ENCODE results near the gene TMEM270. TPM values are rescaled to one million over a fixed set of nuclear protein-coding genes. Genes with fewer than 3 reads are reported as not detected.
A peak's percentile ranks its signal among the peaks of the same experiment; 100 is the strongest.
"Not testable (repeated sequence)": the region's sequence is repeated elsewhere in the genome, so short reads cannot be mapped to it uniquely, and the experiment has no call there.

Gene TMEM270
- total RNA-seq, 2 experiments from 2014 or later = not detected

DNA sequence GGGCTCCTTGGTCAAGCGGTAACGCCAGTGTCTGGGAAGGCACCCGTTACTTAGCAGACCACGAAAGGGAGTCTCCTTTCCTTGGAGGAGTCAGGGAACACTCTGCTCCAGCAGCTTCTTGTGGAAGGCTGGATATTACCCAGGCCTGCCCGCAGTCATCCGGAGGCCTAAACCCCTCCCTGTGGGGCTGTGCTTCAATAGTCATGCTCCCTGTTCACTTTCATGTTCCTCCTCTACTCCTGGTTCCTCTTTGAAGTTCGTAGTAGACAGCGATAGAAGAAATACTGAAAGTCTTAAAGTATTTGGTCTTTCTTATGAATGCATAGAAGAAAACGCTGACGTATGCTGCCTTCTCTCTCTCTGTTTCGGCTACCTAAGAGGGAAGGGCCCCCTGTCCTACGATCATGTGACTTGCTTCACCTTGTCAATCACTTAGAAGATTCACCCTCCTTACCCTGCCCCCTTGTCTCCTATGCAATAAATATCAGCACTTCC lies 15.2 kb upstream of the TMEM270 start:
- H3K9me3 Mint-ChIP-seq (ENCODE audit: low read depth); H3K27me3 Mint-ChIP-seq; H3K36me3 Mint-ChIP-seq (ENCODE audit: low read depth); POLR2A ChIA-PET; H3K4me3 Mint-ChIP-seq; ATAC-seq; H3K27ac Mint-ChIP-seq; DNase-seq; intact Hi-C loops (cut with DNase I, micrococcal nuclease): not testable (repeated sequence)
- CTCF ChIA-PET = interaction anchor here (1.0 kb wide), 1 partner anchor 9 kb away, joined by 4 read pairs; no protein-coding TSS in a partner anchor
- peaks cover 14% of the 10 kb centered on the region for H3K4me1 Mint-ChIP-seq

DNA sequence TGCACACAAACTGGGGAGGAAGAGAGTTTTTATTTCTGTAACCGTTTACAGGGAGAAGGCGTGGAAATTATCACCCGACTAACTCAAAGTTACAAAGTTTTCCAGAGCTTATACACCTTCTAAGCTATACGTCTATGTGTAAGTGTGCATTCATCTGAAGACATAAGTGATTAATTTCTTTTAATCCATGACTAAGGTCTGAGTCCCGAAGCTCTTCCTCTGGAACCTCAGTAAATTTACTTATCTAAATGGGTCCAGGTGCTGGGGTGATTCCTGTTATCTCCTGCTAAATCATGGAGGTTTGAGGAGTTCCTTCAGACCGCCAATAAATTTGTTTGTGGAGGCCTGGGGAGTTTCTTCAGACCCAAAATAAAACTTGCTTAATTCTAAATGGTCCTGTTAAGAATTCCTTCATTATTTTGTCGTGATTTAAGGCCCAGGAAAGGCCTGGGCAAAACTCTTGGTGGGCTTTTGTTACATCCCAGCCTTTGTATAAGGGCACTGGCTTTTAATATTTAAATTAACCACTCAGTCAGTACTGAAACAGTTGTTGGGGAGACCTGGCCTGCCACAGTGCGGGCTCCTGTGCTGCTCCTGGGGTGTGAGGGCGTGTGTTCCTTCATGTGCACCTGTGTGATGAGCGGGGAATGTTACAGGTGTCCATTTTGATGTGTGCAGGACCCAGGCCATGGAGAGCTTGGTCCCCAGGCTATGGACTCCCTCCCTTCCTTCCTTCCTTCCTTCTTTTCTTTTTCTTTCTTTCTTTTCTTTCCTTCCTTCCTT lies 12.8 kb upstream of the TMEM270 start:
- Mint-ChIP-seq H3K27me3 (peaks cover 2% of the 10 kb centered on the region), H3K4me3 (no peak overlapping the region), H3K27ac (no peak overlapping the region), H3K4me1 (peaks cover 29% of the 10 kb centered on the region), H3K36me3 (ENCODE audit: low read depth) (no peaks in the 10 kb centered on the region), H3K9me3 (ENCODE audit: low read depth) (no peaks in the 10 kb centered on the region)
- intact Hi-C loops (cut with DNase I, micrococcal nuclease) = no loop called here
- ChIA-PET CTCF (no interaction called here), POLR2A (interaction anchor here (0.6 kb wide), 1 partner anchor 11 kb away, joined by 3 read pairs; no protein-coding TSS in a partner anchor)
- no peak for DNase-seq
- no peak for ATAC-seq

DNA sequence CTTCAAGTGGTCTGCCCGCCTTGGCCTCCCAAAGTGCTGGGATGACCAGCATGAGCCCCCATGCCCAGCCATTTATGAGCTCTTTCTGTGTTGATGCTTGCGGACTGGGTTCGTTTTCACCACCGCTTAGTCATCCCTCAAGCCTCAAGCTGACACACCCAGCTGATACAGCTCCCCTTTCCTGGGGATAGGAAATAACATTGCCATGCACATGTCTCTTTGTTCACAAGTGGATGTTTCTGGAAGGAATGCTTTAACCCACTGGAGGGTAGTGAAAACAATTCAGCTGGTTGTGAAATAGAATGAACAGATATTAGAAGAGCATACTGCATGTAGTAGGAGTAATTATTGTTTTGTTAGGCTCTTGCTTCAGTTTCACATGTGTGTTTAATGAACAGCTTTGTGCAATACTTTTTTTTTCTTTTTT lies 10.2 kb upstream of the TMEM270 start:
- Mint-ChIP-seq H3K4me3 (no peak overlapping the region), H3K27me3 (peaks cover 11% of the 10 kb centered on the region), H3K4me1 (peaks cover 32% of the 10 kb centered on the region), H3K9me3 (ENCODE audit: low read depth) (no peaks in the 10 kb centered on the region), H3K27ac (no peak overlapping the region), H3K36me3 (ENCODE audit: low read depth) (no peaks in the 10 kb centered on the region)
- ChIA-PET POLR2A (interaction anchor here (0.7 kb wide), 1 partner anchor 296 kb away, joined by 3 read pairs; no protein-coding TSS in a partner anchor), CTCF (interaction anchor here (0.7 to 1.0 kb wide), 5 partner anchors 8 to 186 kb away, joined by 3 to 4 read pairs (median 3); partner anchors contain the start of genes ABHD11 and METTL27)
- intact Hi-C loops (cut with DNase I, micrococcal nuclease) = loop anchor here (1.0 to 10.0 kb wide), 6 partner anchors 112 to 326 kb away; partner anchors contain the start of genes ABHD11 (in 1 of the 2), BAZ1B (in 1 of the 2), EIF4H (in 1 of the 2) and TBL2 (in 1 of the 2)
- DNase-seq (peak; percentile 26), ATAC-seq (no peak)

DNA sequence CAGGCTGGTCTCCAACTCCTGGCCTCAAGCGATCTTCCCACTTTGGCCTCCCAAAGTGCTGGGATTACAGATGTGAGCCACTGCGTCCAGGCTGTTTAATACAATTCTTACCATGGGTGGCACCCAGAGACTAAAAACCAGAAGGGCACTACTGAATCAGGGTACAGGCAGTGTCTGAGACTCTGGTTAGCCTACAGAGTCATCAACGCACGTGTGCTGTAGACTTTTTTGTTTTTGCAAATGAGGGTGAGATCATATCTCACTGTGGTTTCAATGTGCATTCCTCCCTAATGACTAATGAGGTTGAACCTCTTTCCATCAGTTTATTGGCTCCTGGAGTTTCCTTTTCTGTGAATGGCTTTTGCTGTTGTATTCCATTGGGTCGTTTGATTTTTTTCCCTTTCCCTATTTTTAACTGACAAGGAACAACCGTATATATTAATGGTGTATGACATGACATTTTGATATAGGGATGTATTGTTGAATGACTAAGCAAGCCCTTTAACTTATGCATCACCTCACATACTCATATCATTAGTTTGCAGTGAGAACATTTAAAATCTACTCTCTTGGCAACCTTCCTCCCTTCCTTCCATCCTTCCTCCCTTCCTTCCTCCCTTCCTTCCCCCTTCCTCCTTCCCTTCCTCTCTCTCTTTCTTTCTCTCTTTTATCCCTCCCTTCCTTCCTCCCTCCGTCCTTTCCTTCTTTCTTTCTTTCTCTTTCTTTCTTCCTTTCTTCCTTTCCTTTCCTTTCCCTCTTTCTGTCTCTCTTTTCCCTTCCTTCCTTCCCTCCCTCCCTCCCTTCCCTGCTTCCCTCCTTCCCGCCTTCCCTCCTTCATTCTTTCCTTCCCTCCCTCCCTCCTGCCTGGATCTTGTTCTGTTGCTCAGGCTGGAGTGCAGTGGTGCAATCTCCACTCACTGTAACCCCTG lies 9.3 kb upstream of the TMEM270 start:
- Mint-ChIP-seq H3K9me3 (ENCODE audit: low read depth) (no peaks in the 10 kb centered on the region), H3K36me3 (ENCODE audit: low read depth) (no peaks in the 10 kb centered on the region), H3K4me3 (no peak overlapping the region), H3K27me3 (peaks cover 13% of the 10 kb centered on the region), H3K4me1 (peaks cover 33% of the 10 kb centered on the region), H3K27ac (peak overlapping the region; percentile 65)
- ATAC-seq = peak; percentile 96
- peak; percentile 60 for DNase-seq
- intact Hi-C loops (cut with DNase I, micrococcal nuclease) = loop anchor here (1.0 to 10.0 kb wide), 6 partner anchors 113 to 327 kb away; partner anchors contain the start of genes ABHD11 (in 1 of the 2), BAZ1B (in 1 of the 2), EIF4H (in 1 of the 2) and TBL2 (in 1 of the 2)
- ChIA-PET POLR2A (no interaction called here), CTCF (interaction anchor here (0.8 to 1.0 kb wide), 2 partner anchors 9 to 113 kb away, joined by 4 read pairs; partner anchors contain the start of genes ABHD11 and METTL27)

DNA sequence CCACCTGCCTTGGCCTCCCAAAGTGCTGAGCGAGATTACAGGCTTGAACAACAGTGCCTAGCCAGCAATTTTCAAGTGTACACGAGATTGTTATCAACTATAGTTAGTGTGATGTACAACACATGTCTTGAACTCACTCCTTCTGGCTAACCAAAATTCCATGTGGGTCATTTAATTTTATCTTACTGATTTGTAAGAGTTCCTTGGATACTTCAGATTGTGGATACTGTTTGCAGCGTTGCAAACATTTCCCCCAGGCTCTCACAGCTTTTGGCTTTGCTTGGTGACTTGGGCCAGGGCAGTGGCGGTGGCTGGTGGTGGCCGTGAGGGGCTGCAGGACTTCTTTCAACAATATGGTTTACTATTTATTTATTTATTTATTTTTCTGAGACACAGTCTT lies 8.5 kb upstream of the TMEM270 start:
- Mint-ChIP-seq H3K36me3 (ENCODE audit: low read depth) (no peaks in the 10 kb centered on the region), H3K27ac (no peak overlapping the region), H3K4me1 (peaks cover 33% of the 10 kb centered on the region), H3K27me3 (peaks cover 15% of the 10 kb centered on the region), H3K9me3 (ENCODE audit: low read depth) (no peaks in the 10 kb centered on the region), H3K4me3 (no peak overlapping the region)
- intact Hi-C loops (cut with DNase I, micrococcal nuclease) = loop anchor here (5.0 to 10.0 kb wide), 3 partner anchors 248 to 328 kb away; partner anchors contain the start of genes BAZ1B (in 1 of the 2) and EIF4H (in 1 of the 2)
- ChIA-PET CTCF (interaction anchor here (3.1 kb wide), 1 partner anchor 41 kb away, joined by 15 read pairs; no protein-coding TSS in a partner anchor), POLR2A (no interaction called here)
- ATAC-seq (no peak), DNase-seq (no peak)

DNA sequence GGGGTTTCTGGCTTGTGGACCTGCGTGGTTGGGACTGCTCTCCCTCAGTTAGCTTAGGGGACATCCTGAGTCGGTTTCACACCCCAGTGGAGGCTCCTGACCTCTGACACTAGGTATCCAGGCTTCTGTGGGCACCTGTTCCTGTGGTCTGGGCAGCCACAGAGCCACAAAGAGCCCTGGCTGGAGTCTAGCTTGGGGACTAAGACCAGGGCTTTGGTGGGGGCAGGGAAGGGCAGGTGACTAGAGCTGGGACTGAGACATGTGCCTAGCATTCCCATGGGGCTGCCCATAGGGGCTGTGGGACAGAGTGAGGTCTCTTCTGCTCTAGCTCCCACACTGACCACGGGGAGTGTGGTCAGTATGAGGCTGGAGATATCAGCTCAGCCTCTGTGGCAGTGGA lies 4.0 kb upstream of the TMEM270 start:
- Mint-ChIP-seq H3K36me3 (ENCODE audit: low read depth) (no peaks in the 10 kb centered on the region), H3K4me3 (no peak overlapping the region), H3K27me3 (peaks cover 21% of the 10 kb centered on the region), H3K9me3 (ENCODE audit: low read depth) (no peaks in the 10 kb centered on the region), H3K4me1 (peaks cover 13% of the 10 kb centered on the region), H3K27ac (no peak overlapping the region)
- intact Hi-C loops (cut with DNase I, micrococcal nuclease) = loop anchor here in 1 of 2 experiments (10.0 kb wide), 2 partner anchors 252 to 332 kb away; partner anchors contain the start of gene BAZ1B
- POLR2A ChIA-PET = no interaction called here
- ATAC-seq (no peak), DNase-seq (no peak)
- CTCF ChIA-PET = interaction anchor here (0.6 to 1.3 kb wide), 3 partner anchors 13 to 47 kb away, joined by 3 to 8 read pairs (median 4); no protein-coding TSS in a partner anchor

DNA sequence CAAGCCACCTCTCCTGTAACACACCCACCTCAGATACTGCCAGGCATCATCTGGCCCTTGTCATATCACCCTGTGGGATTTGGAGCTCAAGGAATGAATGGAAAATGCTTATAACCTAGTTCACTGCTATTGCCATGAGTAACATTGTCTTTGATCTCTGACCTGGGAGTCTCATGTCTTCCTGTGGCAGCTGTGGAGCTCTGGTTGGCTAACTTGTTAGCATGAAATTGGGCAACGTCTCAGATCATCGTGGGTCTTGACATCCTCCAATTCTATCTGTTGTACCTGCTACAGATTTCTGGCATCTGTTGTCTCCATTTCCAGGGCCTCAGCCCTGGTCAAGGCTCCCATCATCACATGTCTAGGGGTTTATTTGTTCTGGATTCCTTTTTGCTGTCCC lies 2.2 kb upstream of the TMEM270 start:
- intact Hi-C loops (cut with DNase I, micrococcal nuclease) = loop anchor here in 1 of 2 experiments (10.0 kb wide), 2 partner anchors 254 to 334 kb away; partner anchors contain the start of gene BAZ1B
- DNase-seq (no peak), ATAC-seq (no peak)
- Mint-ChIP-seq H3K36me3 (ENCODE audit: low read depth) (no peaks in the 10 kb centered on the region), H3K9me3 (ENCODE audit: low read depth) (no peaks in the 10 kb centered on the region), H3K27ac (no peak overlapping the region), H3K27me3 (peaks cover 17% of the 10 kb centered on the region), H3K4me3 (no peak overlapping the region), H3K4me1 (peaks cover 6% of the 10 kb centered on the region)
- POLR2A ChIA-PET = no interaction called here
- CTCF ChIA-PET = interaction anchor here (1.0 kb wide), 1 partner anchor 127 kb away, joined by 4 read pairs; no protein-coding TSS in a partner anchor

DNA sequence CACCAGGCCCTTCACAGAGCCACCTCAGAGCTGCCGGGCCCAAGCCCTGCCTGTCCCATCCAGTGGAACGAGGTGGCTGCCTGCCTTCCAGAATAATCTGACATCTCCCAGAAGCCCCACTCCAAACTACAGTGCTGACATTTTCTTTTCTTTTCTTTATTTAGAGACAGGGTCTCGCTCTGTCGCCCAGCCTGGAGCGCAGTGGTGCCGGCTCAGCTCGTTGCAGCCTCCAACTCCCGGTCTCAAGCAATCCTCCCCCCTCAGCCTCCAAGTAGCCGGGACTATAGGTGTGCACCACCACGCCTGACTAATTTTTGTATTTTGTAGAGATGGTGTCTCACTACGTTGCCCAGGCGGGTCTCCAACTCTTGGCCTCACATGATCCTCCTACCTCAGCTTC lies 346 bp downstream of the TMEM270 start:
- no peak overlapping the region for H3K27ac Mint-ChIP-seq
- DNase-seq (no peak), ATAC-seq (no peak)
- no peaks in the 10 kb centered on the region for H3K9me3 Mint-ChIP-seq (ENCODE audit: low read depth)
- H3K4me1 Mint-ChIP-seq = no peaks in the 10 kb centered on the region
- POLR2A ChIA-PET = no interaction called here
- peaks cover 12% of the 10 kb centered on the region for H3K27me3 Mint-ChIP-seq
- CTCF ChIA-PET = no interaction called here
- no peak overlapping the region for H3K4me3 Mint-ChIP-seq
- H3K36me3 Mint-ChIP-seq (ENCODE audit: low read depth) = no peaks in the 10 kb centered on the region
- intact Hi-C loops (cut with DNase I, micrococcal nuclease) = no loop called here

DNA sequence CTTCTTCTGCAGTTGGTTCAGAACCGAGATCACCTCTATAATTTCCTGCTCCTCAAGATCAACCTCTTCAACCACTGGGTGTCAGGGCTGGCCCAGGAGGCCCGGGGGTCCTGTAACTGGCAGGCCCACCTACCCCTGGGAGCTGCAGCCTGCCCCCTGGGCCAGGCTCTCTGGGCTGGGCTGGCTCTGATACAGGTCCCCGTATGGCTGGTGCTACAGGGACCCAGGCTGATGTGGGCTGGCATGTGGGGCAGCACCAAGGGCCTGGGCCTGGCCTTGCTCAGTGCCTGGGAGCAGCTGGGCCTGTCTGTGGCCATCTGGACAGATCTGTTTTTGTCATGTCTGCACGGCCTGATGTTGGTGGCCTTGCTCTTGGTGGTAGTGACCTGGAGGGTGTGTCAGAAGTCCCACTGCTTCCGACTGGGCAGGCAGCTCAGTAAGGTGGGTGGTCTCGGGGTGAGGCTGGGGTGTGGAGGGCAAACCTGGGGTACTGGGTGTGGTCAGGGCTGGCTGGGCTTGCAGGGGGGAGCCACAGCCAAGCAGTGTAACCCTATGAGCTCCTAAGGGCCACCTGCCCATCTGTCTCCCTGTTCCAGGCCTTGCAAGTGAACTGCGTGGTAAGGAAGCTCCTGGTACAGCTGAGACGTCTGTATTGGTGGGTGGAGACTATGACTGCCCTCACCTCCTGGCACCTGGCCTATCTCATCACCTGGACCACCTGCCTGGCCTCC lies 4.2 kb downstream of the TMEM270 start:
- no peak overlapping the region for H3K4me3 Mint-ChIP-seq
- H3K9me3 Mint-ChIP-seq (ENCODE audit: low read depth) = no peaks in the 10 kb centered on the region
- ATAC-seq (no peak), DNase-seq (no peak)
- H3K4me1 Mint-ChIP-seq = no peaks in the 10 kb centered on the region
- H3K27me3 Mint-ChIP-seq = peaks cover under 1% of the 10 kb centered on the region
- ChIA-PET POLR2A (no interaction called here), CTCF (interaction anchor here (0.6 to 1.2 kb wide), 3 partner anchors 10 to 164 kb away, joined by 3 to 5 read pairs (median 3); no protein-coding TSS in a partner anchor)
- intact Hi-C loops (cut with DNase I, micrococcal nuclease) = no loop called here
- no peaks in the 10 kb centered on the region for H3K36me3 Mint-ChIP-seq (ENCODE audit: low read depth)
- no peak overlapping the region for H3K27ac Mint-ChIP-seq

DNA sequence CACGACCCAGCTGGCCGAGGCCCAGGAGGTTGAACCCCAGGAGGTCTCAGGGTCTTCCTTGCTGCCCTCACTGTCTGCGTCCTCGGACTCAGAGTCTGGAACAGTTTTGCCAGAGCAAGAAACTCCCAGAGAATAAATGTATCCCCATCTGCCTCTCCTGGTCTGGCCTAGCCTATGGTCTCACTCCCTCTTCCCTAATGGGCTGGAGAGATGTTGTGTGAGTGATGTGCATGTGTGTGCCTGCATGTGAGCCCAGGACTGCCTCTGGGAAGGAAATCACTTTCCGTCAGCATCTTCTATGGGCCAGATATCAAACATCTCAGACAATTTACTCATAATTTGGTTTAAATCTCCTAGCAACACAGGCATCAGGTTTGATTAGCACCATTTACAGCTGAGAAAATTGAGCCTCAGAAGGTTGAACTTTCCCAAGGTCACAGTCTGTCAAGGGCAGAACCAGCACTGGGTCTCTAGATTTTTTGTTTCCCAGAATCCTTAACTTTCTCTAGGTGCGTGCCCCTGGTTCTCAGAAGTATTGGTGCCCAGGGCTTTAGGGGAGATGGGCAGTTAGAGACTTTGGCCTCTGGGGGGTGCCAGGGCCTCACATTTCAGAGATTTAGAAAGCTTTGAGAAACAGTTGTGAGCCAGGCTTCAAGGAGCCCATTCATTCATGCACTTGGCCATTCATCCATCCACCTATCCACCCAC lies 4.9 kb downstream of the TMEM270 start:
- ChIA-PET POLR2A (no interaction called here), CTCF (interaction anchor here (0.8 to 1.0 kb wide), 2 partner anchors 94 to 158 kb away, joined by 3 to 5 read pairs; no protein-coding TSS in a partner anchor)
- ATAC-seq (peak; percentile 36), DNase-seq (peak; percentile 48)
- intact Hi-C loops (cut with DNase I, micrococcal nuclease) = loop anchor here (1.0 to 2.0 kb wide), 3 partner anchors 113 to 161 kb away; no protein-coding TSS in a partner anchor
- Mint-ChIP-seq H3K27me3 (no peaks in the 10 kb centered on the region), H3K4me1 (no peaks in the 10 kb centered on the region), H3K36me3 (ENCODE audit: low read depth) (no peaks in the 10 kb centered on the region), H3K9me3 (ENCODE audit: low read depth) (no peaks in the 10 kb centered on the region), H3K27ac (no peak overlapping the region), H3K4me3 (no peak overlapping the region)
